Right atrium auricular region (tissue), 2 donors: ENCODE measurements around the gene CHN1. TPM values are rescaled to one million over a fixed set of nuclear protein-coding genes. Genes with fewer than 3 reads are reported as not detected.

ENCODE experiments used
- DNase-seq: peaks from one replicate; pipeline ENCODE4 v3.0.0-alpha.2; 2019; ENCODE audit warnings: low spot score
- H3K27ac ChIP-seq, 2 donors: fragments of 200-600 bp; sonication (generic); 1 replicate in 1 of 2; 2 replicates in 1 of 2; pipeline ENCODE4 v1.5.1; 2016 to 2019
- H3K27me3 ChIP-seq, 2 donors: fragments of 200-600 bp; sonication (generic); one replicate each; pipeline versions ENCODE4 v1.5.1 to v1.6.0; 2017 to 2019
- H3K36me3 ChIP-seq: fragments of 200-600 bp; sonication (generic); one replicate; pipeline ENCODE4 v1.5.1; 2016
- H3K4me1 ChIP-seq, 2 donors: fragments of 200-600 bp; sonication (generic); one replicate each; pipeline versions ENCODE4 v1.5.1 to v1.6.0; 2017 to 2019
- H3K4me3 ChIP-seq, 2 donors: fragments of 200-600 bp; sonication (generic); 1 replicate in 1 of 2; 2 replicates in 1 of 2; pipeline ENCODE4 v1.5.1; 2017 to 2019; ENCODE audit warnings: mild to moderate bottlenecking in 1 of 2, moderate library complexity in 1 of 2
- H3K9me3 ChIP-seq, 2 donors: fragments of 200-600 bp; sonication (generic); one replicate each; pipeline ENCODE4 v1.5.1; 2019
- total RNA-seq, 2 donors: library from RNA; depleted of rRNA; stranded (reverse); fragments of >200 nt; gene quantifications; one replicate each; pipeline ENCODE4 v1.1.0, GENCODE V29; 2016
- TF ChIP-seq, protein P1 (sequence below), 2 donors: fragments of 200-600 bp; sonication (generic); IDR thresholded peaks; one replicate each; pipeline ENCODE4 v1.5.1; 2019; ENCODE audit warnings: antibody characterized with exemption in 2 of 2

CHN1 gene
- total RNA-seq, 2 donors from 2014 or later = 4.1 to 9.3 TPM

DNA sequence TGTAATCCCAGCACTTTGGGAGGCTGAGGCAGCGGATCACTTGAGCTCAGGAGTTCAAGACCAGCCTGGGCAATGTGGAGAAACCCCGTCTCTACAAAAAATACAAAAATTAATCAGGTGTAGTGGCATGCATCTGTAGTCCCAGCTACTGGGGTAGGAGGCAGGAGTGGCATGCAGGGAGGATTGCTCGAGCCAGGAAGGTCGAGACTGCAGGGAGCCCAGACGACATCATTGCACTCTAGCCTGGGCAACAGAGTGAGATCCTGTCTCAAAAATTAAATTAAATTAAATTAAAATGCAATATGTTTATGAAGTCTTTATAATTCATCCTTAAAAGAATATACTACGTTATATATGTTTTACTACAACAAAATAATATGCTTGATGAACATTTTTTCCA is 38.1 kb downstream of the CHN1 start:
- Histone ChIP-seq H3K27me3 (no peaks in the 10 kb centered on the region), H3K27ac (no peak overlapping the region), H3K9me3 (no peaks in the 10 kb centered on the region), H3K4me3 (no peak overlapping the region), H3K4me1 (peaks cover 0 to 16% of the 10 kb centered on the region in 2 donors), H3K36me3 (no peaks in the 10 kb centered on the region)
- DNase-seq = no peak
- TF ChIP-seq, protein P1, sequence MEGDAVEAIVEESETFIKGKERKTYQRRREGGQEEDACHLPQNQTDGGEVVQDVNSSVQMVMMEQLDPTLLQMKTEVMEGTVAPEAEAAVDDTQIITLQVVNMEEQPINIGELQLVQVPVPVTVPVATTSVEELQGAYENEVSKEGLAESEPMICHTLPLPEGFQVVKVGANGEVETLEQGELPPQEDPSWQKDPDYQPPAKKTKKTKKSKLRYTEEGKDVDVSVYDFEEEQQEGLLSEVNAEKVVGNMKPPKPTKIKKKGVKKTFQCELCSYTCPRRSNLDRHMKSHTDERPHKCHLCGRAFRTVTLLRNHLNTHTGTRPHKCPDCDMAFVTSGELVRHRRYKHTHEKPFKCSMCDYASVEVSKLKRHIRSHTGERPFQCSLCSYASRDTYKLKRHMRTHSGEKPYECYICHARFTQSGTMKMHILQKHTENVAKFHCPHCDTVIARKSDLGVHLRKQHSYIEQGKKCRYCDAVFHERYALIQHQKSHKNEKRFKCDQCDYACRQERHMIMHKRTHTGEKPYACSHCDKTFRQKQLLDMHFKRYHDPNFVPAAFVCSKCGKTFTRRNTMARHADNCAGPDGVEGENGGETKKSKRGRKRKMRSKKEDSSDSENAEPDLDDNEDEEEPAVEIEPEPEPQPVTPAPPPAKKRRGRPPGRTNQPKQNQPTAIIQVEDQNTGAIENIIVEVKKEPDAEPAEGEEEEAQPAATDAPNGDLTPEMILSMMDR (IDR thresholded peaks at IDR 0.05) = no peak

DNA sequence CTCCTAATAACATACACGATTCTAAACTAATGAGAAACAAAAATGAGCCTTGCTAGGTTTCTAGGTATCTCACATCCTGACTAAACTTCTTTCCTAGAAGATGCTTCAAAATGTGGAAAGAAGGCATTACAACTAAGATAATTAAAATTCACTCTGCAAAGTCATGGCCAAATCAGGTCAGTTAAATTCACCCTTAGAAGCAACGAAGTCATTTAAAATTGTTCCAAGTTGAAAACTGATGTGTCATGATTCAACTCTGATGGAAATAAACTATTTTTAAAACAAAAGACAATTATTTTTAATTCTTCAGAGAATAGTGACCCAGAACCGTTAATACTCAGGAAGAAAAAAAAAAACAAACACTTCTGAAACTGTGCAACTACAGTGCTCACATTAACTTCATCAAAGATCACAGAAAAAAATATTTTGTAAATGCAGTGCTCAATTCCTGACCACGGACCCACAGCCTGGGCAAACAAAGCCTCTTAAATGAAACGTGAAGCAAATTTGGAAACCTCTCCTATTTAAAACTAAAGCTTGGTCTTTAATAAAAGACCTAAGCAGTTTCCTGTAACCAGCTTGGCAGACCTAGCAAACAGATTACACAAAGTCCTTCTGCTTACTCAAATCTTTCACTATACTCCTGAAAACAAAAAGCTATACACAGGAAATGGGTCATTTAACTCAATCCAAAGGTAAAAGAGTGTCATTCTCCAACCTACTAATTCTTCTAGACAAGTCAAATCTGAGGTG is 39.0 kb downstream of the CHN1 start:
- Histone ChIP-seq H3K4me3 (no peak overlapping the region), H3K9me3 (no peaks in the 10 kb centered on the region), H3K27ac (peak overlapping the region; percentile 29 to 49), H3K36me3 (no peaks in the 10 kb centered on the region), H3K27me3 (no peaks in the 10 kb centered on the region), H3K4me1 (peaks cover 0 to 16% of the 10 kb centered on the region in 2 donors)
- TF ChIP-seq, protein P1 (IDR thresholded peaks at IDR 0.05) = no peak
- DNase-seq = no peak

DNA sequence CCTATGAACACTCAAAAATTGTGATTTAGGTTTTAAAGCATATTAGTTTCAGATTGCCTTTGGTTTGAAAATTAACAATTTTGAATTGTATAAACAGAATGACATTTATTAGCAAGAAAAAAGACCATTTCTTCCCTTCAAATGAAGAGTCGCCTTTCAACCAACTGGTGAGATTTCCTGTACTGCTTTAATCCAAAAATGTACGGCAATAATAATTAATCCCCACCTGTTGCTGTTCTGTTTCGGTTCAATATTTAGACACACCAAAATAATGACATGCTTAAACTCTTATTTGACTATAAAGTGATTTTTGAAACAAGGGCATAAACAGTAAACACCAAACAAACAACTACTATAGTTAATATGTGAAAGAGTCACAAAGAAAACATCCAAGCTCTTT is 39.6 kb downstream of the CHN1 start:
- no peak for DNase-seq
- TF ChIP-seq, protein P1 (IDR thresholded peaks at IDR 0.05) = no peak
- H3K9me3 ChIP-seq = no peaks in the 10 kb centered on the region
- no peak overlapping the region for H3K4me3 ChIP-seq
- peak overlapping the region; percentile 29 to 49 for H3K27ac ChIP-seq
- peaks cover 0 to 16% of the 10 kb centered on the region in 2 donors for H3K4me1 ChIP-seq
- H3K27me3 ChIP-seq = no peaks in the 10 kb centered on the region
- H3K36me3 ChIP-seq = no peaks in the 10 kb centered on the region

DNA sequence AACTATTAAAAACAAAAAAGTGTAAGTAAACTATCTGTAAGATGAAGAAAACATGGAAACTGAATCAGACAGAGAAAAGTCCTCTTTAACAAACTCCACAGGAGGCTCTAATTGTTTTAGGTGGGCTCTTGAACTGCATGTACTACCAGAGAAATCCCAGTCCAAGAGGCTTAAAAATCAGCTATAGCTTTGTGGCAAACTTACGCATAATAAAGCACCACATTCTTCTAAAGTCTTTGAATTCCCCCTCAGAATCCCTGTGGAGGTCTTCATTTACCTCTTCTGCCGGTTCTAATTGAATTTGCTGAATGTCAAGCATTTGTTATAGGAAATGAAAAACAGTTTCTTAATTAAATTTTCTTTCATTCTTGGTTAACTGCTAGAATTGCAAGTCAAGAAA is 40.8 kb downstream of the CHN1 start:
- Histone ChIP-seq H3K27ac (no peak overlapping the region), H3K9me3 (no peaks in the 10 kb centered on the region), H3K4me3 (no peak overlapping the region), H3K27me3 (no peaks in the 10 kb centered on the region), H3K4me1 (peaks cover 0 to 22% of the 10 kb centered on the region in 2 donors), H3K36me3 (no peaks in the 10 kb centered on the region)
- no peak for DNase-seq
- TF ChIP-seq, protein P1 (IDR thresholded peaks at IDR 0.05) = no peak

DNA sequence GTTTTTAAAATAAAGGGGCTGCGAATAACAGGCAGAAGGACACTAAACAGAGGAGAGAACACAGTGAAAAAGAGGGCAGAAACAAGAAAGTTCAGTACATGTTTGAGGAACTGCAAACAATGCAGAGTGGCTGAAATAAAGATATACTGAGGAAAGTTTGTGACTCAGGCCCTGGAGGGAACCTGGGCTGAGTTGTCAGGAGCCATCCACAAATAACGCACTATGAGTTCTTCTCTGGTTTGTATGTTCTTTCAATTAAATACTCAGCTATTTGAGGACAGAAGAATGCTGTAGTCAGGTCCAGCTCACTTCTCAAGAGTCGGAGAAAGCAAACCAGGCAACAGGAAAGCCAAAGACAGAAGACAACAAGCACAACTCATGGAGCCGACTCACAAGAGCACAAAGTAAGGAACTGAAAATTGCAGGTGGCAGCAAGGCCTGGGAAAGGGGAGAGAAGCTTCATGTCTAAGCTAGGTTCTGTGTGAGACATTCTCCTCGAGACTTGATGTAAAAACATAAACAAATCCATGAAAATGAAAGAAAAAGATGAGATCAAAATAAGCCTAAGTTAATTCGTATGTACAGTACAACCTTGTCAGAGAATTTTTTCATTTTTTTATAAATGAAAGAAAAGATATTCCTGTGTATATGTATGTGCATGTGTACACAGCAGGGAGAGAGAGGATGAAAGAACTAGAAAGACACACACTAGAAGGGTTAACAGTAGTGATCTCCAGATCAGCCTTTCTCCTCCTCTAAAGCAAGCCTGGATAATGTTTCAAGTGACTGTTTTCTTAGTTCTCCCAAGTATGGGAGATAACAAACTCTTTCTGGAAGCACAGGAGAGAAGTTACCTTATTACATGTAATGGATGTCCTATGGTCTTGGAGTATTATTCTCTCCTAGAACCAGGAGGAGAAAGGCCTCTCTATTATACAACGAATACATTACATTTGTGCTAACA is 41.5 kb downstream of the CHN1 start:
- Histone ChIP-seq H3K4me1 (peaks cover 0 to 22% of the 10 kb centered on the region in 2 donors), H3K36me3 (no peaks in the 10 kb centered on the region)

More for the DNA sequence above, 41.5 kb downstream of the CHN1 start:
- no peaks in the 10 kb centered on the region for H3K27me3 ChIP-seq
- TF ChIP-seq, protein P1 (IDR thresholded peaks at IDR 0.05) = no peak
- no peak overlapping the region for H3K27ac ChIP-seq
- H3K4me3 ChIP-seq = no peak overlapping the region
- no peak for DNase-seq
- H3K9me3 ChIP-seq = no peaks in the 10 kb centered on the region
